ENCODE data around the gene ATP7A. TPM values are rescaled to one million over a fixed set of nuclear protein-coding genes. Genes with fewer than 3 reads are reported as not detected.

The ATP7A gene
- total RNA-seq, 1 experiment from 2014 or later: 2.1 TPM

DNA sequence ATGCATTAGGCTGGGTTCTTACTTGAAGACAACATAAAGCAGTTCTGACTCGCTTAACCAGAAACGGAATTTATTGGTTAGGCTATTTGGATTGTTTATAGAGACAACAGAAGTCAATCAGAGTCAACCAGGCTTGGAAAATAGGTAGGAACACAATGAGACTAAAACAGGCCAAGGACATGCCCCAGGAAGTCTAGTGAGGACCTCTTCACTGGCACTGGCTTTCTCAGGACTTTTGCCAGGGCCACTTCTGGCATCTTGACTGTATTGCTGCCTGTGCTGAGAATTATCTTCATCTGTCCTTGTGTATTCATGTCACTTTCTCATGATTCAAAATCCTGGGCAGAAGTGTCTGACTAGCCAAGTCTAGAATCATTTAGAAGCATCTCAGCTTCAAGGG lies 39.3 kb downstream of the ATP7A start:
- no peak overlapping the region for H3K14ac ChIP-seq (ENCODE audit: insufficient read depth, low read length)
- H3K9me3 Mint-ChIP-seq: peaks cover 30 to 45% of the 10 kb centered on the region in 2 experiments
- H3K27me3 ChIP-seq (ENCODE audit: insufficient read depth, low read length): no peaks in the 10 kb centered on the region
- no peaks in the 10 kb centered on the region for H3K9me3 ChIP-seq (ENCODE audit: control insufficient read depth, low read depth, low read length)
- H4K8ac ChIP-seq (replicated peaks; ENCODE audit: insufficient read length, low read depth, low read length): no peak overlapping the region
- no peak overlapping the region for H2BK12ac ChIP-seq (ENCODE audit: insufficient read length, low read depth, low read length)
- H2BK15ac ChIP-seq (ENCODE audit: low read depth, low read length): no peak overlapping the region
- H3K79me2 ChIP-seq (ENCODE audit: insufficient read depth, low read length): no peaks in the 10 kb centered on the region
- no peak overlapping the region for H2AK5ac ChIP-seq (ENCODE audit: insufficient read length, low read length)
- no peaks in the 10 kb centered on the region for H3K27me3 Mint-ChIP-seq (ENCODE audit: low read depth)
- H4K5ac ChIP-seq (ENCODE audit: insufficient read length, low read depth, low read length): no peak overlapping the region
- H3K9ac ChIP-seq (ENCODE audit: extremely low read depth, insufficient read length, low read length): no peak overlapping the region
- no peak overlapping the region for H3K4me3 Mint-ChIP-seq
- H3K79me1 ChIP-seq (ENCODE audit: insufficient read depth, low read depth, low read length, poor library complexity, severe bottlenecking): no peaks in the 10 kb centered on the region
- WGBS (ENCODE audit: extremely low coverage, insufficient read length, low lambda C conversion rate): no CpG with 5 or more reads among the region's 2 CpGs
- H3K56ac ChIP-seq (ENCODE audit: insufficient read length, low read depth, low read length): no peak overlapping the region
- H4K91ac ChIP-seq (ENCODE audit: insufficient read length, low read depth, low read length): no peak overlapping the region
- no peaks in the 10 kb centered on the region for H4K20me1 ChIP-seq (ENCODE audit: control insufficient read depth, insufficient read depth, insufficient read length)
- H3K23me2 ChIP-seq (ENCODE audit: insufficient read length, low read depth, low read length, poor library complexity, severe bottlenecking): no peaks in the 10 kb centered on the region
- no peak for DNase-seq
- H3K4me1 Mint-ChIP-seq: no peaks in the 10 kb centered on the region
- no peak overlapping the region for H3K4me2 ChIP-seq (ENCODE audit: insufficient read depth, insufficient read length, low read length)
- H3K27ac ChIP-seq (ENCODE audit: insufficient read length, low read depth, low read length): no peak overlapping the region
- no peak overlapping the region for H2BK20ac ChIP-seq (ENCODE audit: low read depth, low read length, poor library complexity, severe bottlenecking)
- no peak overlapping the region for H3K27ac Mint-ChIP-seq
- H3K4me1 ChIP-seq (ENCODE audit: insufficient read depth, low read length): no peaks in the 10 kb centered on the region
- peaks cover 0 to 4% (median 2%) of the 10 kb centered on the region in 3 experiments; a peak in 2 of 7 replicates for H3K36me3 Mint-ChIP-seq (ENCODE audit: insufficient read depth in 1 of 3, low read depth in 3 of 3)
- TF ChIP-seq, protein P1, sequence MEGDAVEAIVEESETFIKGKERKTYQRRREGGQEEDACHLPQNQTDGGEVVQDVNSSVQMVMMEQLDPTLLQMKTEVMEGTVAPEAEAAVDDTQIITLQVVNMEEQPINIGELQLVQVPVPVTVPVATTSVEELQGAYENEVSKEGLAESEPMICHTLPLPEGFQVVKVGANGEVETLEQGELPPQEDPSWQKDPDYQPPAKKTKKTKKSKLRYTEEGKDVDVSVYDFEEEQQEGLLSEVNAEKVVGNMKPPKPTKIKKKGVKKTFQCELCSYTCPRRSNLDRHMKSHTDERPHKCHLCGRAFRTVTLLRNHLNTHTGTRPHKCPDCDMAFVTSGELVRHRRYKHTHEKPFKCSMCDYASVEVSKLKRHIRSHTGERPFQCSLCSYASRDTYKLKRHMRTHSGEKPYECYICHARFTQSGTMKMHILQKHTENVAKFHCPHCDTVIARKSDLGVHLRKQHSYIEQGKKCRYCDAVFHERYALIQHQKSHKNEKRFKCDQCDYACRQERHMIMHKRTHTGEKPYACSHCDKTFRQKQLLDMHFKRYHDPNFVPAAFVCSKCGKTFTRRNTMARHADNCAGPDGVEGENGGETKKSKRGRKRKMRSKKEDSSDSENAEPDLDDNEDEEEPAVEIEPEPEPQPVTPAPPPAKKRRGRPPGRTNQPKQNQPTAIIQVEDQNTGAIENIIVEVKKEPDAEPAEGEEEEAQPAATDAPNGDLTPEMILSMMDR (conservative IDR thresholded peaks at IDR 0.05): no peak
- no peak overlapping the region for H3K18ac ChIP-seq (ENCODE audit: insufficient read length, low read depth, low read length)
- no peak overlapping the region for H2BK120ac ChIP-seq (ENCODE audit: low read depth, low read length, poor library complexity, severe bottlenecking)
- no peak overlapping the region for H2AFZ ChIP-seq (ENCODE audit: low read length)
- H3T11ph ChIP-seq (ENCODE audit: low read length): no peak overlapping the region
- no peak overlapping the region for H3K4ac ChIP-seq (ENCODE audit: low read depth, low read length)
- no peak overlapping the region for H2BK5ac ChIP-seq (ENCODE audit: insufficient read length, low read length)
- no peak overlapping the region for H3K23ac ChIP-seq (ENCODE audit: insufficient read length, low read depth, low read length)
